Inferior parietal cortex (tissue), 1 donor: ENCODE results near the gene EPHB1.

Experiments
- DNase-seq: peaks from one replicate; pipeline ENCODE4 v3.0.0-alpha.2; 2016; ENCODE audit errors: extremely low spot score

Gene EPHB1

GRCh38 chr3:134809427-134810051 is 14.5 kb downstream of the EPHB1 start:
- no peak for DNase-seq

- DNase-seq = no peak
Observed at GRCh38 chr3:134810052-134810435, 15.0 kb downstream of the EPHB1 start.

GRCh38 chr3:134810850-134811249 is 15.8 kb downstream of the EPHB1 start:
- DNase-seq = no peak

- no peak for DNase-seq
Observed at GRCh38 chr3:134813618-134814017, 18.6 kb downstream of the EPHB1 start.

GRCh38 chr3:134815519-134815918 is 20.5 kb downstream of the EPHB1 start:
- DNase-seq = no peak

- no peak for DNase-seq
Observed at GRCh38 chr3:134816623-134817022, 21.6 kb downstream of the EPHB1 start.

GRCh38 chr3:134817297-134817696 is 22.2 kb downstream of the EPHB1 start:
- no peak for DNase-seq

- DNase-seq = no peak
Observed at GRCh38 chr3:134820994-134821393, 25.9 kb downstream of the EPHB1 start.

GRCh38 chr3:134822090-134822489 is 27.0 kb downstream of the EPHB1 start:
- DNase-seq = no peak

- DNase-seq = no peak
Observed at GRCh38 chr3:134823679-134824078, 28.6 kb downstream of the EPHB1 start.

- no peak for DNase-seq
Observed at GRCh38 chr3:134824791-134825190, 29.7 kb downstream of the EPHB1 start.

- no peak for DNase-seq
Observed at GRCh38 chr3:134827213-134827612, 32.2 kb downstream of the EPHB1 start.

GRCh38 chr3:134829721-134830120 is 34.7 kb downstream of the EPHB1 start:
- DNase-seq = no peak

GRCh38 chr3:134832585-134832984 is 37.5 kb downstream of the EPHB1 start:
- DNase-seq = no peak

- DNase-seq = no peak
Observed at GRCh38 chr3:134833453-134834163, 38.5 kb downstream of the EPHB1 start.

- DNase-seq = no peak
Observed at GRCh38 chr3:134836921-134837320, 41.9 kb downstream of the EPHB1 start.

- no peak for DNase-seq
Observed at GRCh38 chr3:134838599-134838998, 43.5 kb downstream of the EPHB1 start.

GRCh38 chr3:134839422-134839821 is 44.4 kb downstream of the EPHB1 start:
- DNase-seq = no peak

GRCh38 chr3:134839990-134840389 is 44.9 kb downstream of the EPHB1 start:
- no peak for DNase-seq

- DNase-seq = no peak
Observed at GRCh38 chr3:134840459-134840858, 45.4 kb downstream of the EPHB1 start.

GRCh38 chr3:134846084-134846483 is 51.0 kb downstream of the EPHB1 start:
- DNase-seq = no peak

GRCh38 chr3:134846911-134847317 is 51.9 kb downstream of the EPHB1 start:
- DNase-seq = no peak

- DNase-seq = no peak
Observed at GRCh38 chr3:134847349-134847748, 52.3 kb downstream of the EPHB1 start.

- no peak for DNase-seq
Observed at GRCh38 chr3:134849561-134849960, 54.5 kb downstream of the EPHB1 start.
